GM18517 (cell line): ENCODE results near the gene IFITM1.
"Not testable (repeated sequence)": the region's sequence is repeated elsewhere in the genome, so short reads cannot be mapped to it uniquely, and the experiment has no call there.

ENCODE experiments used
- ATAC-seq: cut with Tn5 transposase; IDR thresholded peaks from one replicate; pipeline ENCODE4 v1.9.1; 2021; ENCODE audit warnings: mild to moderate bottlenecking, moderate library complexity; ENCODE audit not compliant: unreplicated experiment

The IFITM1 gene

DNA sequence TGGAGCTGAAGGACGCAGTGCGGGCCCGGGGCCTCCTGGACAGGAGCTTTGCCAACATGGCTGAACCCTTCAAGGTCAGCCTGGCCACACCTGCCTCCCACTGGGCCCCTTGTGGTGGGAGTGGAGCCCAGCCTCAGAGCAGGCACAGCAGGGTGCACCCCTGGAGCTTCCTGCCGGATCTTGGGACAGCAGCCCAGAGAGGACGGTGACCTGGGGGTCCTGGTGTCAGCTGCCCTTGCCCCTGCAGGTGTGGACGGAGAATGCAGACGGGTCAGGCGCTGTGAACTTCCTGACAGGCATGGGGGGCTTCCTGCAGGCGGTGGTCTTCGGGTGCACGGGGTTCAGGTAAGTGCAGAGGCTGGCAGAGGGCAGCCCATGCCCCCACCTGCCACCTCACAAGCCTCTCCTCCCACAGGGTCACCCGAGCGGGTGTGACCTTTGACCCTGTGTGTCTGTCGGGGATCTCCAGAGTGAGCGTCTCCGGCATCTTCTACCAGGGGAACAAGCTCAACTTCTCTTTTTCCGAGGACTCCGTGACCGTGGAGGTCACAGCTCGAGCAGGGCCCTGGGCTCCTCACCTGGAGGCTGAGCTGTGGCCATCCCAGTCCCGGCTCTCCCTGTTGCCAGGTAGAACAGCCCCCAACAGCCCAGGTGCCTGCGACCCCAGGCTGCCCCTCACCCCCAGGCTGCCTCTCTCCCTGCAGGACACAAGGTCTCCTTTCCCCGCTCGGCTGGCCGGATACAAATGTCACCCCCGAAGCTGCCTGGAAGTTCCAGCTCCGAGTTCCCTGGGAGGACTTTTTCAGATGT lies 19.8 kb upstream of the IFITM1 start:
- ATAC-seq: no peak

DNA sequence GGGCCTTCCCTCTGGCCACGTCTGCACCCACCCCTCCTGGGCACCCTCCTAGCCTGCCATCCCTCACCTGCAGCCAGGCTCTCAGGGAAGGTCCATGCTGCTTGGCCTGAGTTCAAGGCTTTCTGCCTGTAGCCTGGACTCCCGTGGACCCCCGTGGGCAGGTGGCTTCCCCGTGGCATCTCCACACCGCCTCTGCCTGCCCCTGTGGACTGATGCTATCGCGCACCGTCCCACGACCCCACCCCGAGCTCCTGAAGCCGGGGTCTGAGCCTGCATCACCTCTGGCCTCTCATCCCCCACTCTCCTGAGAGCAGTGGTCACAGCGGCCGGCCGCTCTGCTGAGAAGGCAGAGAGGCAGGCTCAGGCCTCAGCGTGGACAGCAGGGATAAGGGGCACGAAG lies 19.1 kb upstream of the IFITM1 start:
- ATAC-seq: no peak

DNA sequence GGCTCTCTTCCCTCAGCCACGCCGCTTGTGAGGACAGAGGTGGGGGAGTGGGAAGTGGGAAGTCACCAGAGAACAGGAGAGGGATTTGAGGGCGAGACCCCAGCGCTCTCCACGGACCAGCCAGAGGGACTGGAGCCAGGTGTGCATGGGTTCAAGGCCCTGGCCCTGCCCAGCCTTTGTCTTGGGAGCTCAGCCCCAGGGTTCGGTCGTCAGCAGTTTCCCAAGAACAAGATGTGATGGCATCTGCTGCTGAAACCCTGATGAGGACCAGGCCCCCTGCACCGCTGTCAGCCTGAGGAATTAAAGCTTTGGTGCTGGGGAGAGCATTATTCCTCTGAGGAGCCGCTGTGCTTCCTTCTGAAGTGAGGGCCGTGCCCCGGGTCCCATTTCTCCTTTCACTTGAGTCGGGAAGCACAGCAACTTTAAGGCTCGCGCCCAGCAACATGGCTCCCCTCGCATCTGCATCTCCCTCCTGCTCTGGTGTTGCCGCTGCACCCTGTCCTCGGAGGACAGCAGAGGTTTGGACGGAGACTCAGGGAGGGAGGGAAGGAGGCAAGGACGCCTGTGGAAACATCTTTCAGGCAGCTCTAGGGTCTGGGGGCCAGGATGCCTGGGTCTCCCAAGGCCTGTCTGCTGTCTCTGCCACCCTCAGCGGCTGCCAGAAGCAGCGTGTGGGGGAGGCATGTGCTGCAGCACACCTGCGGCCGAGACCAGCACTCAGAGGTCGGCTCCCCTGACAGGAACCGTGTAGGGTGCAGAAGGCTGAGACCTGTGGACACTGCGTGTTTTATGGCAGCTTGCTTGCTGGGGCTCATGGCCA lies 18.3 kb upstream of the IFITM1 start:
- no peak for ATAC-seq

DNA sequence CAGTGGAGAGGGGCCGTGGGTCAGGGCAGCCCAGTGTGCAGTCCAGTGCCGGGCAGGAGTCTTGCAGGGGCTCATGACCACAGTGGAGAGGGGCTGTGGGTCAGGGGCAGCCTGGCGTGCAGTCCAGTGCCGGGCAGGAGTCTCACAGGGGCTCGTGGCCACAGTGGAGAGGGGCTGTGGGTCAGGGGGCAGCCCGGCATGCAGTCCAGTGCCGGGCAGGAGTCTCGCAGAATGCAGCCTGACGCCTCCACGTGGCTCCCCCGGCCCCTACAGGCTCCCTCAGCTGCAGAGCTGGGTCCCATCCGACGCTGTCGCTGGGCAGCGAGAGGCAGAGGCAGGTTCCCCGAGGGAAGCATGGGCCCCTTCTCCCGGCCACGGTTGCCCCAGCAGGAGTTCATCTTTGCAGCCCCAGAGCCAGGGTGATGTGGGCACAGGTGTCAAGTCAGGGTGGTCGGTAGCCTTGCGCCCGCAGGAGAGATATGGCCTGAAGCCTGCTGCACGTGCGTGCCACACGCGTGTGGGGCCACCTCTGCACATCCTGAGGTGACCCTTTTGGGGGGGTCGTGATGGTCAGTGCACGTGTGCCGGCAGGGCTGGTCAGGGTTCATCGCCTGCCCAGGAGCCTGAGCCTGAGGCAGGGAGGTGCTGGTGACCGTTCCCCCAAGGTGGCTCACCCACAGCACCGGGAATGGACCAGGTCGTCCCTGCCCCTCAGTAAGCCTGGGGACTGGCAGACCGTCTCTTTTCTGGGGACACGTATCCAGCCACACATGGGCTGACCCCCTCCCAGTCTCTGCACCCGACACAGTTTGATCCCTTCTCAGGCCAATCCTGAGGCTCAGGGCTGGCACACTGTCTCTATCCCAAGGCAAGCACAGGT lies 17.4 kb upstream of the IFITM1 start:
- ATAC-seq: no peak

DNA sequence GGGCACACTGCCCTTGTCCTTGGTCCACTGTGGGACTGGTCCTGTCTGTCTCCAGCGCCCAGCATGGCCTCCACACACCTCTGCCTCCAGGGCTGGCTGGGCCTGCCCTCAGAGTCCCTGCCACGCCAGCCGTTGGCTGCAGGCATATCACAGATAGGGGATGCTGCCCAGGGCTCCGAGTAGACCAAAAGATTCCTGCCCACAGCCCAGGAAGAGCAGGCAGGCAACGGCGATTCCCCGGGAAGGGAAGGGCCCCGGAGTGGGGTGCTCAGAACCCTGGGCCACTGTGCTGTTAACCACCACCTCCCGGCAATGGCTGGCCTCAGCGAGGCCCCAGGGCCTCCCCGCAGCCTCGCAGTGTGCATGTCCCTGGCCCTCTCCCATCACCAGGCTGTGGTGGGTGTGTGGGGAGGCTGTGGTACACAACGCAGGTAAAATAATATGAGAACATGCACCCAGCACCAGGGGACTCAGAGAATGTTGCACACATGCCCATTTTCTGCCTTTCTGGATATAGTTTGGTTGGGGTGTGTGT lies 16.7 kb upstream of the IFITM1 start:
- no peak for ATAC-seq

- ATAC-seq: no peak
These were observed 16.0 kb upstream of the IFITM1 start for GRCh38 chr11:297586-298405.

GRCh38 chr11:298406-299065 lies 15.3 kb upstream of the IFITM1 start:
- no peak for ATAC-seq

- no peak for ATAC-seq
These were observed 14.6 kb upstream of the IFITM1 start, which contains the start of gene IFITM5 for GRCh38 chr11:299081-299891. IFITM5 (minus strand) TSS chr11:299526; CDS start chr11:299490, 36 bp downstream.

GRCh38 chr11:299951-300735 lies 13.7 kb upstream of the IFITM1 start:
- ATAC-seq: no peak

GRCh38 chr11:303363-303762 lies 10.5 kb upstream of the IFITM1 start:
- ATAC-seq: no peak

- no peak for ATAC-seq
These were observed 9.8 kb upstream of the IFITM1 start for GRCh38 chr11:304061-304506.

DNA sequence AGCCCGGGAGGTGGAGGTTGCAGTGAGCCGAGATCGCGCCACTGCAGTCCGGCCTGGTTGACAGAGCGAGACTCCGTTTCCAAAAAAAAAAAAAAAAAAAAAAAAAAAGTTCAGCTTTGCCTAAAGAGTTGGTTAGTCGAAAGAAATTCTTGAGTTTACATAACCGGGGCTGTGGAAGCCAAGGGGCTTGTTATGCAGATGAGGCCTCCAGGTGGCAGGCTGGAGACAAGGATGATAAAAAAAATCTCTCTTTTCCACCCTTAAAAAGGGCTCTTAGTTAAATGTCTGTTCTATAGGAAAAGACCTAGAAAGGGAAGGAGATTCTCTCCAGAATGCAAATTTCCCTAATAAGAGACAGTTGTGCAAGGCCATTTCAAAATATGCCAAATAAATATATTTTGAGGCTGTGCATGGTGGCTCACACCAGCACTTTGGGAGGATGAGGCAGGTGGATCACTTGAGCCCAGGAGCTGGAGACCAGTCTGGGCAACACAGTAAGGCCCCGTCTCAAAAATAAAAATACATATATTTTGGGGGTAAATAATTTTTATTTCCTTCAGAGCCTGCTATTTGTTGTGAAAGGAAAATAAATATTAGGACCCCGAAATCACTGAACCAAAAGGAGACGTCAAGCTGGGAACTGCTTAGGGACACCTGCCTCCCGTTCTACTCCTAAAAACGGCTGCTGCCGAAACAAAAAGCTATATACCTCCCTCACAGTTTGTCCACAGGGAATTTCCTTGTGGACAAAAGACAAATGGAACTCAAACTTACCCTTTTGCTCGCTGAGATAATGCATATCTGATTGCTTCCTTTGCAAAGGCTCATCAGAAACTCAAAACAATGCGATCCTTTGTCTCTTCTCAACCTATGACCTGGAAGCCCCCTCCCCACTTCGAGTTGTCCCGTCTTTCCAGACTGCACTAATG lies 8.7 kb upstream of the IFITM1 start:
- ATAC-seq: no peak

- ATAC-seq: no peak
These were observed 8.0 kb upstream of the IFITM1 start for GRCh38 chr11:305844-306211.

DNA sequence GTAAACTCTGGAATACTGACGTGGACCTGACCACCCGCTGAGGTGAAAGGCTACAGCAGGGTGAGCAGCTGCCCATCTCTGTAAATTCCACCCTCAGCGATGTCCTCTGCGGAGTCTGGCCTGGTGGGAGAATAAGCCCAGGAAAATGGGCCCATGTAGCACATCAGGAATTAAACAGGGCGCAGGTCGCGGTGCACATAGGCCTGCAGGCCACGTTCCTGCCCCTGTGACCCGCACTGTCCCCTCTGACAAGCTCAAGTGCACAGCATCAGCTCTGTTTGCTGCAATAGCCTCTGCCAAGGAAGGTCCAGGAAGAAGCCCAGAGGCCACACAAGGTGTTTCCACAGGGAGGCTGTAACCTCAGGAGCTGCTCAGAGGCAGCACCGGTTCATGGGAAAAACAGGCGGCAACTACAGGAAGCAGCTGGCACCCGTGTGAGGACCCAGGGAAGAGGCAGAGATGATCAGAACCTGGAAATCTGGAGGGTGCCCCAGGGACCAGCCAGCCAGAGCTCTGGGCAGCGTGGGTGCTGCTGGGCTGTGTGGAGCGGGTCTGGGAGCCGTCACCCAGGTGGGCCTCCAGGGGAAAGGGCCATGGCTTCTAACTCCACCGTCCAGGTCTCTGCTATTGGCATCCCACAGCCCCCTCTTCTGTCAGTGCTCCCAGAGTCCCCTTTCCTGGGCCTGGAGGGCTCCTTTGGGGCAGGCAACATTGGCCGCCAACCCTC lies 7.0 kb upstream of the IFITM1 start:
- no peak for ATAC-seq

DNA sequence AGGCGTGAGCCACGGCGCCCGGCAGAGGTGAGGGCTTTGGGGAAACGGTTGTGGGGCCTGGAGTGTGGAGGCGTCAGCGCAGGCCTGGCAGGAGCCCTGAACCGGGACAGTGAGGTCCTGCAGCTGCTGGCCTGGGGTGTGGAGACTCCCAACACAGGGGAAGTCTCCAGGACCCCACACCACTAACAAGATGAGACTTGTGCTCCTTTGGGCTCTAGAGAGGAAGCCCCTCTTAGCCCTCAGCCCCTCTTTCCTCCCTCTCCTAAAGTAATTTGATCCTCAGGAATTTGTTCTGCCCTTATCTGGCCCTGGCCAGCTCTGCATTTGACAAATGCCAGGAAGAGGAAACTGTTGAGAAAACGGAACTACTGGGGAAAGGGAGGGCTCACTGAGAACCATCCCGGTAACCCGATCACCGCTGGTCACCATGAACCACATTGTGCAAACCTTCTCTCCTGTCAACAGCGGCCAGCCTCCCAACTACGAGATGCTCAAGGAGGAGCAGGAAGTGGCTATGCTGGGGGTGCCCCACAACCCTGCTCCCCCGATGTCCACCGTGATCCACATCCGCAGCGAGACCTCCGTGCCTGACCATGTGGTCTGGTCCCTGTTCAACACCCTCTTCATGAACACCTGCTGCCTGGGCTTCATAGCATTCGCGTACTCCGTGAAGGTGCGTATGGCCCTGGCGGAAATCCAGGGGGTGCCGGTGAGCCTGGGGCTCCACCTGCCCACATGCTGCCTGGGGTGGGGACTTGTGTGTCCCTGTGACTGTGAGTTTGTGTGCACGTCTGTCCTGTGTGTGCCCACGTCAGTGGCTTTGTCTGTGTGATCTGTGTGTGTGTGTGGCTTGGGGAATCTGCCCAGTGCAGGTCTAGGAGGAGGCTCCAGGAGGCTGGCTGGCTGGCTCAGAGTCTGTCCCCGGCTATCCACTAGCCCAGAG lies 5.8 kb upstream of the IFITM1 start, which contains the start of gene IFITM2:
IFITM2 (plus strand) TSS at position 51 of the 943 bp plus-strand sequence; CDS start at position 428, 377 bp downstream.
- ATAC-seq: not testable (repeated sequence)
